ENCODE data around the gene AAMDC.
"Not testable (repeated sequence)": the region's sequence is repeated elsewhere in the genome, so short reads cannot be mapped to it uniquely, and the experiment has no call there.

AAMDC gene

DNA sequence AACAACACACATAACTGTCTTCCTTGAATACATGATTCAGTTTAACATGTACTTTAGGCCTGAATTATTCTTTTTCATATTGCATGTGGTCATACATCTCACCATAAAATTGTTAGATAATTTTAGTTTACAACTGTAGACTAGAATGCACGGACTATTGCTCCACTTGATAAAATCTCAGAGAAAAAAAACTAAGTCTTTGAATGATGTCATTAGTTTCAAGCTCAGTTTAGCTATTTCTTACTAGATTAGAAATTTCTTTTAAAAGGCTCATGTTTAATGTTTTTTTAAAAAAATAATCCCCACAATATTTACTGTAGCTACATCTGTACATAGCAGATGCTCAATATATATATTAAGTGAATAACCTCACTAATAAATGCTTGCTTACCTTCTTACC lies 5.5 kb upstream of the AAMDC start:
- Histone ChIP-seq H3K36me3 (ENCODE audit: control insufficient read depth, insufficient read depth, low read length) (no peaks in the 10 kb centered on the region), H3K4me2 (ENCODE audit: low read length) (no peak overlapping the region), H3K27me3 (ENCODE audit: control insufficient read depth, insufficient read depth, low read length) (no peaks in the 10 kb centered on the region), H2AFZ (no peak overlapping the region), H3K4me1 (peaks cover 5% of the 10 kb centered on the region), H3K79me2 (peaks cover 40% of the 10 kb centered on the region), H3K4me3 (ENCODE audit: low read depth, low read length) (no peak overlapping the region), H3K9ac (no peak overlapping the region), H3K9me3 (ENCODE audit: control insufficient read depth, low read length) (no peaks in the 10 kb centered on the region), H3K27ac (no peak overlapping the region)
- no peak for TF ChIP-seq CTCF (IDR thresholded peaks at IDR 0.05)

GRCh38 chr11:77819411-77819920 lies 1.5 kb upstream of the AAMDC start:
- peak overlapping the region; percentile 76 for H3K9ac ChIP-seq
- no peaks in the 10 kb centered on the region for H3K27me3 ChIP-seq (ENCODE audit: control insufficient read depth, insufficient read depth, low read length)
- H3K36me3 ChIP-seq (ENCODE audit: control insufficient read depth, insufficient read depth, low read length), result no peaks in the 10 kb centered on the region
- TF ChIP-seq CTCF (IDR thresholded peaks at IDR 0.05), result no peak
- peaks cover 5% of the 10 kb centered on the region for H3K4me1 ChIP-seq
- peak overlapping the region; percentile 80 for H3K4me2 ChIP-seq (ENCODE audit: low read length)
- H3K4me3 ChIP-seq (ENCODE audit: low read depth, low read length), result peak overlapping the region; percentile 79
- no peaks in the 10 kb centered on the region for H3K9me3 ChIP-seq (ENCODE audit: control insufficient read depth, low read length)
- H3K79me2 ChIP-seq, result peaks cover 17% of the 10 kb centered on the region
- peak overlapping the region; percentile 85 for H2AFZ ChIP-seq
- H3K27ac ChIP-seq, result peak overlapping the region; percentile 83

GRCh38 chr11:77819921-77820564 lies 901 bp upstream of the AAMDC start:
- TF ChIP-seq CTCF (IDR thresholded peaks at IDR 0.05), result no peak
- peak overlapping the region; percentile 83 for H3K27ac ChIP-seq
- no peaks in the 10 kb centered on the region for H3K9me3 ChIP-seq (ENCODE audit: control insufficient read depth, low read length)
- H3K79me2 ChIP-seq, result peaks cover 12% of the 10 kb centered on the region
- no peaks in the 10 kb centered on the region for H3K27me3 ChIP-seq (ENCODE audit: control insufficient read depth, insufficient read depth, low read length)
- H3K36me3 ChIP-seq (ENCODE audit: control insufficient read depth, insufficient read depth, low read length), result no peaks in the 10 kb centered on the region
- peaks cover 5% of the 10 kb centered on the region for H3K4me1 ChIP-seq
- peak overlapping the region; percentile 80 for H3K4me2 ChIP-seq (ENCODE audit: low read length)
- H3K9ac ChIP-seq, result peak overlapping the region; percentile 76
- peak overlapping the region; percentile 79 for H3K4me3 ChIP-seq (ENCODE audit: low read depth, low read length)
- peak overlapping the region; percentile 85 for H2AFZ ChIP-seq

- TF ChIP-seq CTCF (IDR thresholded peaks at IDR 0.05), result no peak
- H3K79me2 ChIP-seq, result peaks cover 11% of the 10 kb centered on the region
These were observed 456 bp downstream of the AAMDC start for GRCh38 chr11:77821349-77821851.

DNA sequence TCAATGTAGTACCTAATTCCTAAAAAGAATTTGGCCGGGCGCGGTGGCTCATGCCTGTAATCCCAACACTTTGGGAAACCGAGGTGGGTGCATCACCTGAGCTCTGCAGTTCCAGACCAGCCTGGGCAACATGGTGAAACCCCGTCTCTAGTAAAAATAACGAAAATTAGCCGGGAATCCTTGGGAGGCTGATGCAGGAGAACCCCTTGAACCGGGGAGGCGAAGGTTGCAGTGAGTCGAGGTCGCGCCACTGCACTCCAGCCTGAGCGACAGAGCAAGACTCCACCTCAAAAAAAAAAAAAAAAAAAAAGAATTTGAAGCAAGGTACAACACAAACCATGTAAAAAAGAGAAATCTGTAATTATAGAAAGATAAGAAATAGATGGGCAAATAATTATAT lies 1.2 kb downstream of the AAMDC start:
- H3K27ac ChIP-seq; H3K4me1 ChIP-seq; H3K4me2 ChIP-seq (ENCODE audit: low read length); H3K27me3 ChIP-seq (ENCODE audit: control insufficient read depth, insufficient read depth, low read length); H3K9me3 ChIP-seq (ENCODE audit: control insufficient read depth, low read length); H3K9ac ChIP-seq; H3K79me2 ChIP-seq; H3K4me3 ChIP-seq (ENCODE audit: low read depth, low read length); H2AFZ ChIP-seq; H3K36me3 ChIP-seq (ENCODE audit: control insufficient read depth, insufficient read depth, low read length): not testable (repeated sequence)

More at GRCh38 chr11:77821349-77821851, 456 bp downstream of the AAMDC start:
- Histone ChIP-seq H3K4me2 (ENCODE audit: low read length) (peak overlapping the region; percentile 86), H3K9ac (no peak overlapping the region), H3K36me3 (ENCODE audit: control insufficient read depth, insufficient read depth, low read length) (no peaks in the 10 kb centered on the region), H2AFZ (peak overlapping the region; percentile 75), H3K4me1 (peaks cover 5% of the 10 kb centered on the region), H3K4me3 (ENCODE audit: low read depth, low read length) (peak overlapping the region; percentile 79), H3K27ac (peak overlapping the region; percentile 8), H3K9me3 (ENCODE audit: control insufficient read depth, low read length) (no peaks in the 10 kb centered on the region), H3K27me3 (ENCODE audit: control insufficient read depth, insufficient read depth, low read length) (no peaks in the 10 kb centered on the region)

Data from parathyroid adenoma (tissue), 2 donors.